M059J (cell line): Measurements from ENCODE around the gene DST. TPM values are rescaled to one million over a fixed set of nuclear protein-coding genes. Genes with fewer than 3 reads are reported as not detected.
A peak's percentile ranks its signal among the peaks of the same experiment; 100 is the strongest.

Experiments used
- DNase-seq: peaks from one replicate; pipeline ENCODE4 v3.0.0-alpha.2; 2012; ENCODE audit warnings: low read depth
- total RNA-seq: library from RNA; depleted of rRNA; stranded (reverse); fragments of >200 nt; shearing (Covaris generic); gene quantifications from 2 replicates; pipeline ENCODE4 v1.2.3, GENCODE V29; 2014

DST gene
- total RNA-seq, 1 experiment from 2014 or later = 179 TPM

- peak; percentile 54 for DNase-seq
Observed at GRCh38 chr6:56483929-56484328, 158.8 kb downstream of the DST start.

GRCh38 chr6:56482525-56482924, 160.2 kb downstream of the DST start:
- no peak for DNase-seq

GRCh38 chr6:56481957-56482356, 160.7 kb downstream of the DST start:
- no peak for DNase-seq

- DNase-seq = no peak
Observed at GRCh38 chr6:56480654-56481337, 161.9 kb downstream of the DST start.

GRCh38 chr6:56480246-56480645, 162.4 kb downstream of the DST start:
- DNase-seq = no peak

GRCh38 chr6:56479381-56479780, 163.3 kb downstream of the DST start:
- no peak for DNase-seq

GRCh38 chr6:56478202-56478601, 164.5 kb downstream of the DST start:
- DNase-seq = no peak

- no peak for DNase-seq
Observed at GRCh38 chr6:56477241-56477640, 165.4 kb downstream of the DST start.

GRCh38 chr6:56475736-56476457, 166.8 kb downstream of the DST start:
- peak; percentile 49 for DNase-seq

GRCh38 chr6:56474532-56474931, 168.2 kb downstream of the DST start:
- no peak for DNase-seq

- no peak for DNase-seq
Observed at GRCh38 chr6:56463443-56463842, 179.2 kb downstream of the DST start.

- no peak for DNase-seq
Observed at GRCh38 chr6:56459030-56459805, 183.5 kb downstream of the DST start.

GRCh38 chr6:56458324-56458884, 184.3 kb downstream of the DST start:
- DNase-seq = no peak

- DNase-seq = no peak
Observed at GRCh38 chr6:56456785-56457184, 185.9 kb downstream of the DST start.

- DNase-seq = peak; percentile 33
Observed at GRCh38 chr6:56450882-56451739, 191.6 kb downstream of the DST start.

GRCh38 chr6:56450376-56450775, 192.3 kb downstream of the DST start:
- DNase-seq = no peak

- no peak for DNase-seq
Observed at GRCh38 chr6:56448046-56448445, 194.6 kb downstream of the DST start.

GRCh38 chr6:56445818-56446217, 196.9 kb downstream of the DST start:
- no peak for DNase-seq

GRCh38 chr6:56444855-56445254, 197.8 kb downstream of the DST start:
- no peak for DNase-seq

GRCh38 chr6:56440551-56440981, 202.1 kb downstream of the DST start:
- DNase-seq = no peak

- peak; percentile 87 for DNase-seq
Observed at GRCh38 chr6:56437171-56437900, 205.4 kb downstream of the DST start.
